ENCODE data around the gene ELMOD3. TPM values are rescaled to one million over a fixed set of nuclear protein-coding genes. Genes with fewer than 3 reads are reported as not detected.

ELMOD3 gene
- total and polyA plus RNA-seq, 4 donors: 5.5 to 15.8 (median 8.0) TPM

- Histone ChIP-seq H3K27me3 (ENCODE audit: control insufficient read depth in 4 of 4, insufficient read depth in 4 of 4, low read length in 3 of 4) (no peaks in the 10 kb centered on the region), H3K4me3 (ENCODE audit: low read depth in 1 of 3, low read length in 3 of 3) (no peak overlapping the region), H3K36me3 (ENCODE audit: control insufficient read depth in 4 of 4, insufficient read depth in 3 of 4, low read depth in 1 of 4, low read length in 3 of 4) (peaks cover 3 to 10% (median 8%) of the 10 kb centered on the region in 4 donors), H3K27ac (ENCODE audit: low read depth in 1 of 2, low read length in 2 of 2) (no peak overlapping the region), H3K9me3 (ENCODE audit: control insufficient read depth in 4 of 4, low read length in 3 of 4) (no peaks in the 10 kb centered on the region), H3K9ac (ENCODE audit: low read depth in 1 of 2, low read length in 2 of 2) (no peak overlapping the region), H3K4me1 (ENCODE audit: control insufficient read depth in 4 of 4, insufficient read depth in 4 of 4, low read length in 3 of 4) (peaks cover 0 to 7% (median 6%) of the 10 kb centered on the region in 4 donors)
- 93% methylated on average over 5 of the region's 5 CpGs for WGBS
- DNase-seq (ENCODE audit: low spot score): no peak
- TF ChIP-seq HNF4G (IDR thresholded peaks at IDR 0.05) (no peak), MAX (IDR thresholded peaks at IDR 0.05) (no peak), EGR1 (IDR thresholded peaks at IDR 0.05; ENCODE audit: low read depth in 2 of 2) (no peak), NR2F2 (IDR thresholded peaks at IDR 0.05) (no peak), GABPA (IDR thresholded peaks at IDR 0.05 in 1 of 2, conservative IDR thresholded peaks at IDR 0.05 in 1 of 2) (no peak), TAF1 (conservative IDR thresholded peaks at IDR 0.05) (no peak), ATF3 (IDR thresholded peaks at IDR 0.05) (no peak), FOXA1 (IDR thresholded peaks at IDR 0.05) (no peak), JUND (IDR thresholded peaks at IDR 0.05) (no peak), CTCF (IDR thresholded peaks at IDR 0.05; ENCODE audit: low read depth, low read length, missing input control) (no peak), RAD21 (IDR thresholded peaks at IDR 0.05) (no peak), HNF4A (conservative IDR thresholded peaks at IDR 0.05) (no peak), YY1 (IDR thresholded peaks at IDR 0.05) (no peak), SP1 (IDR thresholded peaks at IDR 0.05) (no peak), RXRA (IDR thresholded peaks at IDR 0.05) (no peak), ZBTB33 (IDR thresholded peaks at IDR 0.05) (no peak), REST (IDR thresholded peaks at IDR 0.05) (no peak), FOXA2 (IDR thresholded peaks at IDR 0.05) (no peak)
These were observed 12.6 kb downstream of the ELMOD3 start for GRCh38 chr2:85367180-85367579.
